ENCODE measurements around the gene SLC25A36. TPM values are rescaled to one million over a fixed set of nuclear protein-coding genes. Genes with fewer than 3 reads are reported as not detected.
"Not testable (repeated sequence)": the region's sequence is repeated elsewhere in the genome, so short reads cannot be mapped to it uniquely, and the experiment has no call there.

The SLC25A36 gene
- total and polyA plus RNA-seq, 2 of the 4 experiments (the other 2 are of a cell fraction) = 31.3 to 76.7 TPM

DNA sequence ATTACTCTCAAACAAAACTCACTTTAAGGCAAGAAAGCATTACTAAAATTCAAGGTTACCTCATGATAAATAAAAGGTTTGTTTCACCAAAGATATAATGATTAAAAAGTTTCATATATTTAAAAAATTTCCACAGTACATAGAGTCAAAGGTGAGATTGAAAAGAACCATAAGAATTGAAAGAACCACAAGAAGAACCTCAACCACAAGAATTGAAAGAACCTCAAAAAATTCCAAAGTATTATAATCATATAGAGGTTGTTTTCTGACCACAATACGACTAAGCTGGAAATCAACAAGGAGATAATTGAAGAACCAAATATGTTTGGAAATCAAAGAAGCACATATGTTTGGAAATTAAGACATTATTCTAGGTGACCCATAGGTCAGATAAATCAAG lies 52.7 kb downstream of the SLC25A36 start:
- BruUV-seq (replicated peaks) = no TSS peak
- Histone ChIP-seq H3K9ac (ENCODE audit: low read depth, low read length) (no peak overlapping the region), H3K4me2 (ENCODE audit: low read depth, low read length) (no peak overlapping the region), H2AFZ (replicated peaks; ENCODE audit: low read length, poor library complexity) (no peak overlapping the region), H2BK15ac (ENCODE audit: low read depth, low read length) (no peak overlapping the region), H4K8ac (ENCODE audit: low read depth in 2 of 2, low read length in 2 of 2) (no peak overlapping the region), H2BK120ac (ENCODE audit: low read depth, low read length) (no peak overlapping the region), H3K23ac (ENCODE audit: low read depth, low read length) (no peak overlapping the region), H3K79me1 (ENCODE audit: low read depth in 1 of 2, low read length in 2 of 2) (no peaks in the 10 kb centered on the region), H4K20me1 (ENCODE audit: insufficient read depth, low read length) (no peaks in the 10 kb centered on the region), H4K91ac (ENCODE audit: insufficient read depth, low read depth, low read length) (no peak overlapping the region), H3K18ac (ENCODE audit: low read depth, low read length) (no peak overlapping the region), H3K27ac (ENCODE audit: insufficient read depth, low read length) (no peak overlapping the region), H3K4ac (ENCODE audit: low read depth, low read length) (no peak overlapping the region), H3K14ac (replicated peaks; ENCODE audit: low read depth, low read length) (no peak overlapping the region), H2AK5ac (ENCODE audit: low read depth, low read length) (no peak overlapping the region), H4K5ac (ENCODE audit: low read depth, low read length) (no peak overlapping the region), H2BK20ac (ENCODE audit: low read depth, low read length) (no peak overlapping the region), H3K9me3 (ENCODE audit: control insufficient read depth, insufficient read depth, low read length) (no peaks in the 10 kb centered on the region), H3K4me3 (ENCODE audit: insufficient read depth, low read depth, low read length) (no peak overlapping the region), H3K9me1 (ENCODE audit: insufficient read depth, low read length) (no peaks in the 10 kb centered on the region), H3K27me3 (ENCODE audit: control insufficient read depth, insufficient read depth, low read length) (peaks cover 2% of the 10 kb centered on the region), H3K56ac (ENCODE audit: extremely low read depth, insufficient read depth, low read length) (no peak overlapping the region), H3K36me3 (ENCODE audit: control insufficient read depth, insufficient read depth, low read length) (no peaks in the 10 kb centered on the region), H2AK9ac (replicated peaks; ENCODE audit: low read depth, low read length, poor library complexity) (no peak overlapping the region), H3K4me1 (ENCODE audit: control insufficient read depth, insufficient read depth, low read length) (no peaks in the 10 kb centered on the region), H2BK5ac (ENCODE audit: low read depth, low read length, poor library complexity, severe bottlenecking) (no peak overlapping the region)
- TF ChIP-seq RCOR1 (IDR thresholded peaks at IDR 0.05; ENCODE audit: insufficient replicate concordance, low read length) = no peak
- no peak for TF ChIP-seq NFE2L2 (IDR thresholded peaks at IDR 0.05; ENCODE audit: low read depth, low read length)
- TF ChIP-seq SMC3 (IDR thresholded peaks at IDR 0.05; ENCODE audit: low read depth, low read length) = no peak
- TF ChIP-seq, protein P1, sequence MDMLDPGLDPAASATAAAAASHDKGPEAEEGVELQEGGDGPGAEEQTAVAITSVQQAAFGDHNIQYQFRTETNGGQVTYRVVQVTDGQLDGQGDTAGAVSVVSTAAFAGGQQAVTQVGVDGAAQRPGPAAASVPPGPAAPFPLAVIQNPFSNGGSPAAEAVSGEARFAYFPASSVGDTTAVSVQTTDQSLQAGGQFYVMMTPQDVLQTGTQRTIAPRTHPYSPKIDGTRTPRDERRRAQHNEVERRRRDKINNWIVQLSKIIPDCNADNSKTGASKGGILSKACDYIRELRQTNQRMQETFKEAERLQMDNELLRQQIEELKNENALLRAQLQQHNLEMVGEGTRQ (IDR thresholded peaks at IDR 0.05; ENCODE audit: low read depth, low read length) = no peak
- no peak for TF ChIP-seq RAD21 (IDR thresholded peaks at IDR 0.05; ENCODE audit: low read length)
- ChIA-PET POLR2A (ENCODE audit: unreplicated experiment) (no interaction called here), CTCF (no interaction called here)
- in situ Hi-C loops (cut with MboI; ENCODE audit: low sequenced_read_pairs) = no loop called here
- no CpG with 5 or more reads among the region's 1 CpG for WGBS, 2 experiments (ENCODE audit: extremely low coverage in 2 of 2, insufficient read length in 1 of 2)
- intact Hi-C loops (cut with micrococcal nuclease) = no loop called here
- DNase-seq (no peak), ATAC-seq (ENCODE audit: low read depth) (no peak)
- dilution Hi-C loops (cut with HindIII; ENCODE audit: low sequenced_read_pairs, unreplicated experiment) = loop anchor here (25.0 kb wide), 1 partner anchor 193 kb away; no protein-coding TSS in a partner anchor

DNA sequence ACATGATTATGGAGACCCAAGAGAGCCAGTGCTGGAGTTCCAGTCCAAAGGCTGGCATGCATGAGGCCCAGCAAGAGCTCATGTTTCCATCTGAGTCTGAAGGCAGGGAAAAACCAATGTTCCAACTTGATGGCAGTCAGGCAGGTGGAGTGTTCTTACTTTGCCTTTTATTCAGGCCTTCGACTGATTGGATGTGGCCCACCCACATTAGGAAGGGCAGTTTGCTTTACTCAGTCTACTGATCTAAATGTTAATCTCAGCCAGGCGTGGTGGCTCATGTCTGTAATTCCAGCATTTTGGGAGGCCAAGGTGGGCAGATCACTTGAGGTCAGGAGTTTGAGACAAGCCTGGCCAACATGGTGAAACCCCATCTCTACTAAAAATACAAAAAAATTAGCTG lies 53.2 kb downstream of the SLC25A36 start:
- H2BK20ac ChIP-seq (ENCODE audit: low read depth, low read length); H2AK9ac ChIP-seq (replicated peaks; ENCODE audit: low read depth, low read length, poor library complexity); DNase-seq; H3K56ac ChIP-seq (ENCODE audit: extremely low read depth, insufficient read depth, low read length); BruUV-seq (replicated peaks); H3K4me1 ChIP-seq (ENCODE audit: control insufficient read depth, insufficient read depth, low read length); H4K20me1 ChIP-seq (ENCODE audit: insufficient read depth, low read length); POLR2A ChIA-PET (ENCODE audit: unreplicated experiment); H4K5ac ChIP-seq (ENCODE audit: low read depth, low read length); H3K9ac ChIP-seq (ENCODE audit: low read depth, low read length); H3K36me3 ChIP-seq (ENCODE audit: control insufficient read depth, insufficient read depth, low read length); H3K27me3 ChIP-seq (ENCODE audit: control insufficient read depth, insufficient read depth, low read length); H3K27ac ChIP-seq (ENCODE audit: insufficient read depth, low read length); H3K9me1 ChIP-seq (ENCODE audit: insufficient read depth, low read length); H3K14ac ChIP-seq (replicated peaks; ENCODE audit: low read depth, low read length); H3K4ac ChIP-seq (ENCODE audit: low read depth, low read length); intact Hi-C loops (cut with micrococcal nuclease); H2BK15ac ChIP-seq (ENCODE audit: low read depth, low read length); in situ Hi-C loops (cut with MboI; ENCODE audit: low sequenced_read_pairs); H4K8ac ChIP-seq (ENCODE audit: low read depth in 2 of 2, low read length in 2 of 2); H3K23ac ChIP-seq (ENCODE audit: low read depth, low read length); H3K4me2 ChIP-seq (ENCODE audit: low read depth, low read length); ATAC-seq (ENCODE audit: low read depth); H2AK5ac ChIP-seq (ENCODE audit: low read depth, low read length); H2BK120ac ChIP-seq (ENCODE audit: low read depth, low read length); H2BK5ac ChIP-seq (ENCODE audit: low read depth, low read length, poor library complexity, severe bottlenecking); H2AFZ ChIP-seq (replicated peaks; ENCODE audit: low read length, poor library complexity); H4K91ac ChIP-seq (ENCODE audit: insufficient read depth, low read depth, low read length); CTCF ChIA-PET; H3K18ac ChIP-seq (ENCODE audit: low read depth, low read length); H3K4me3 ChIP-seq (ENCODE audit: insufficient read depth, low read depth, low read length); H3K79me1 ChIP-seq (ENCODE audit: low read depth in 1 of 2, low read length in 2 of 2); H3K9me3 ChIP-seq (ENCODE audit: control insufficient read depth, insufficient read depth, low read length): not testable (repeated sequence)
- WGBS, 2 experiments (ENCODE audit: extremely low coverage in 2 of 2, insufficient read length in 1 of 2) = 100% methylated on average over 1 of the region's 2 CpGs; no CpG with 5 or more reads in 1 of the 2 experiments
- dilution Hi-C loops (cut with HindIII; ENCODE audit: low sequenced_read_pairs, unreplicated experiment) = loop anchor here (25.0 kb wide), 1 partner anchor 192 kb away; no protein-coding TSS in a partner anchor

Data from IMR-90 (cell line).